GM10248 (cell line): Measurements from ENCODE around the gene BMPR1A.
"Not testable (repeated sequence)": the region's sequence is repeated elsewhere in the genome, so short reads cannot be mapped to it uniquely, and the experiment has no call there.

Source experiments
- CTCF ChIA-PET: fragments of 300-600 bp; sonication (Branson Sonifier 250); formaldehyde crosslinking; extraction: SDS; loops from one replicate; lab custom pipeline; 2021; ENCODE audit warnings: antibody characterized with exemption; lab: Yijun Ruan, JAX
- POLR2A ChIA-PET: fragments of 350-650 bp; sonication (Branson Sonifier 250); formaldehyde crosslinking; extraction: SDS; loops from one replicate; lab custom pipeline; 2020; ENCODE audit warnings: antibody characterized with exemption; lab: Yijun Ruan, JAX
- DNase-seq: peaks from one replicate; pipeline ENCODE4 v3.0.0; 2012; ENCODE audit errors: extremely low spot score
- CTCF ChIP-seq: IDR thresholded peaks from 2 replicates; pipeline ENCODE4 v1.5.1; 2012; ENCODE audit warnings: mild to moderate bottlenecking, low read depth; ENCODE audit errors: extremely low read depth, missing control alignments, control extremely low read depth

The BMPR1A gene

DNA sequence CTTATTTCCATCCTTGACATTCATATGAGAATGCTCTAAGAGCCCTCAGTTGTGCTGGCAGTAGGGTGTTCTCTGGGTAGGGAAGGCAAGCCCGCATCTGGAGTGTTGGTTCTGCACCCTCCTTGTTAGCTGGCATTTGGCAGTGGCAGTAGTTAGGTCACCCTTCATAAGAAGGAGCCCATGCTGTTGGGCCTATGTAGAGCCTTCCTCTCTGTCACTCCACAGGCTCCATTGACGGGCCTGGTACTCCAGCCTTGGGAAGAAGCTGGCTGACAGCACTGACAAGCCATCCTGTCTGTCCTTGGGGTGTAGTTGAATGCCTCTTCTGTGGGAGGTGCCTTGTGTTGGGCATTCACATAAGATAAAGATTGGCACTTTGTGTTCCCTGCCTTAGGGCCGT lies 89.7 kb downstream of the BMPR1A start:
- DNase-seq = no peak
- ChIA-PET POLR2A (no interaction called here), CTCF (interaction anchor here (1.3 kb wide), 1 partner anchor 12 kb away, joined by 3 read pairs; no protein-coding TSS in a partner anchor)
- TF ChIP-seq CTCF = no peak

GRCh38 chr10:86848747-86849146 lies 92.3 kb downstream of the BMPR1A start:
- no peak for TF ChIP-seq CTCF
- ChIA-PET CTCF (interaction anchor here (0.8 kb wide), 1 partner anchor 10 kb away, joined by 4 read pairs; no protein-coding TSS in a partner anchor), POLR2A (no interaction called here)
- DNase-seq = no peak

GRCh38 chr10:86849181-86849894 lies 92.9 kb downstream of the BMPR1A start:
- ChIA-PET CTCF (interaction anchor here (0.8 kb wide), 1 partner anchor 9 kb away, joined by 4 read pairs; no protein-coding TSS in a partner anchor), POLR2A (no interaction called here)
- TF ChIP-seq CTCF = no peak
- DNase-seq = no peak

DNA sequence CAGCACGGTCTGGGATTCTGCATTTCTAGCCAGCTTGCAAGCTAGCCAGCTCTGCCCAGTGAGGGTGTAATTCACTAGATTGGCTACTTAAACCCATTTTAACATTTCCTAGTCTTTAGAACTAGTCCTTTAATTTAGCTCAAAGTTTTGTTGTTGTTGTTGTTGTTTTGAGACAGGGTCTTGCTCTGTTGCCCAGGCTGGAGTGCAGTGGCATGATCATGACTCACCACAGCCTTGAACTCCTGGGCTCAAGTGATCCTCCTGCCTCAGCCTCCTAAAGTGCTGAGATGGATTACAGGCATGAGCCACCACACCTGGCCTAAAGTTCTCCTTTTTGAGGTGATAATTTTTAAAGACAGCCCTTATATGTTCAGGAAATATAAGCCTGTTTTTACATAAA lies 94.1 kb downstream of the BMPR1A start:
- CTCF ChIA-PET = interaction anchor here (1.4 to 3.1 kb wide), 2 partner anchors 10 to 22 kb away, joined by 3 to 9 read pairs; no protein-coding TSS in a partner anchor
- DNase-seq = no peak
- TF ChIP-seq CTCF = no peak
- POLR2A ChIA-PET = no interaction called here

DNA sequence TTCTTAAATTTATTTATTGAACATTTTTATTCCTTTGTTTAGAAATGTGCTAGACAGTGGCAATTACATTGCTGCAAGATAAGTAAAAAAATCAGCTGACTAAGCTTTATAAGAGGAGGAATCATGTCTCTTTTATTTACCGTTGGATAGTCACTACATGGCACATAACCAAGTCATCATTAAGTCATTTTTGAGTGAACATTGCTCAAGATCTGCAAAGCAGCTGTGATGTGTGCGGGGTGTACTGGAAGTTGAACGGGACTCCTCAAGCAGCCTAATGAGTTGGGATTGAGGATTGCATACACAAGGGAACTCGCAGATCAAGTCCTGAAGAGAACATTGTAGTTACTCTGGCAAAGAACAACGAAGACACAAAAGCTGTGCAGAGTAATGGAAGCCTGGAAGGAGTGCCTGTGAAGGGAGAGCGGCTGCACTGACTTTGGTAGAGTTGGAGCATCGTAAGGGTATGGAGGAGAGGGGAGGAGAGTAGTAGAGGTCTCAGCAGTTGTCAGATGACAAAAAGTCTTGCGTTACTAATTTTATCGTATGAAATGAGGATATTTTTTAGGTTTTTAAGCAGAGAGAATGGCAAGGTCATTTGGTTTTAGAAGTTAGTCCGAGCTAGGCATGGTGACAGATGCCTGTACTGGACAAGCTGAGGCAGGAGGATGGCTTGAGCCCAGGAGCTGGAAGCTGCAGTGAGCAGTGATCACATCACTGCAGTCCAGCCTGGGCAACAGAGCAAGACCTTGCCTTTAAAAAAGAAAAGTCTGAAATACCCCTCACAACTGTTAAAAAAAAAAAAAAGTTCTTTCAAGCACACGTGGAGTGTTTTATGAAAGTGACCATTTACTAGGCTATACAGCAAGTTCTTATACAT lies 95.1 kb downstream of the BMPR1A start:
- ChIA-PET CTCF (interaction anchor here (1.3 to 3.1 kb wide), 3 partner anchors 11 to 100 kb away, joined by 3 to 9 read pairs (median 3); no protein-coding TSS in a partner anchor), POLR2A (no interaction called here)
- no peak for DNase-seq
- TF ChIP-seq CTCF = no peak

- CTCF ChIA-PET, DNase-seq, POLR2A ChIA-PET: not testable (repeated sequence)
These were observed 97.2 kb downstream of the BMPR1A start for GRCh38 chr10:86853582-86853981.
